ENCODE data around the gene ZNHIT2. TPM values are rescaled to one million over a fixed set of nuclear protein-coding genes. Genes with fewer than 3 reads are reported as not detected.
A peak's percentile ranks its signal among the peaks of the same experiment; 100 is the strongest.

ZNHIT2 gene
- total and polyA plus RNA-seq, 2 of the 8 experiments (the other 6 are each of a cell fraction or from before 2014, with no cell fraction given), result 13.0 to 16.1 TPM

DNA sequence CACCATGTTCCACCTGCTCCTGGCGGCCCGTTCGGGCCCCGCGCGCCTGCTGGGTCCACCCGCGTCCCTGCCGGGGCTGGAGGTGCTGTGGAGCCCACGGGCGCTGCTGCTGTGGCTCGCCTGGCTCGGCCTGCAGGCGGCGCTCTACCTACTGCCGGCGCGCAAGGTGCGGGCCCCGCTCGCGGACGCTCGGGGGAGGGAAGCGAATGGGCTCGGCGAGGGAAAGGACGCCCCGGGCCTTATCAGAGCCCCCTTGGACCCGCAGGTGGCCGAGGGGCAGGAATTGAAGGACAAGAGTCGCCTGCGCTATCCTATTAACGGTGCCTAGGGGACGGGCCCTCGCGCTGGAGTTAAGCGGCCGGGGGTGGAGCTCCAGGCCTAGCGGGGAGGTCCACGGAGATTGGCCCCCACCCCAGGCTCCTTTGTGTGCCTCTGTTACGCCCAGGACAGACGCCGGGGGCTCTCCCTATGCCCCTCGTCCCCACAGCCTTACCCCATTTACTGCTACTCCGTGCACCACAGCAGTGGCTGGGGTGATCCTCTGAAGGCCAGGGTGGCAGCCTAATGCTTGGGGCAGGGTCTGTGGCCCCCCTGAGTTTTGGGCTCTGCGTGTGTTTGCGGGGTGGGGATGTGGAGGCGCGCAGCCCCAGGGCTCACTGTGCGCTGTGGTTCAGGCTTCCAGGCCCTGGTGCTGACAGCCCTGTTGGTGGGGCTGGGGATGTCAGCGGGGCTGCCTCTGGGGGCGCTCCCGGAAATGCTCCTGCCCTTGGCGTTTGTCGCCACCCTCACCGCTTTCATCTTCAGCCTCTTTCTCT, 4.7 kb downstream of the ZNHIT2 start (continued):
- TF ChIP-seq TCF12 (IDR thresholded peaks at IDR 0.05; ENCODE audit: low read depth, low read length) (no peak), NRF1 (IDR thresholded peaks at IDR 0.05; ENCODE audit: low read depth, low read length) (no peak), RNF2 (IDR thresholded peaks at IDR 0.05; ENCODE audit: borderline replicate concordance, low read depth, low read length, missing control alignments, poor library complexity, severe bottlenecking) (no peak), RAD21 (IDR thresholded peaks at IDR 0.05 in 1 of 2, conservative IDR thresholded peaks at IDR 0.05 in 1 of 2; ENCODE audit: low read depth in 2 of 2, low read length in 2 of 2) (peak in 1 of 2 experiments; percentile 18; a peak in 1 of 4 replicates), RFX5 (IDR thresholded peaks at IDR 0.05; ENCODE audit: borderline replicate concordance, low read depth, low read length) (no peak), CREB1 (IDR thresholded peaks at IDR 0.05) (no peak; the same call in none of the 2 replicates), ASH2L (IDR thresholded peaks at IDR 0.05; ENCODE audit: low read length) (no peak), CBX5 (IDR thresholded peaks at IDR 0.05; ENCODE audit: low read depth, low read length) (no peak), GABPA (IDR thresholded peaks at IDR 0.05; ENCODE audit: borderline replicate concordance, insufficient read depth, low read length) (0 out of 2 replicates have a peak, but pooled peaks have one; percentile 46), TBP (IDR thresholded peaks at IDR 0.05; ENCODE audit: low read depth, low read length) (no peak), ZNF274 (IDR thresholded peaks at IDR 0.05; ENCODE audit: borderline replicate concordance, extremely low read depth, low read length) (no peak), JUN (IDR thresholded peaks at IDR 0.05; ENCODE audit: low read depth, low read length) (no peak), RBBP5 (IDR thresholded peaks at IDR 0.05; ENCODE audit: borderline replicate concordance, low read depth, low read length) (no peak), KDM4A (IDR thresholded peaks at IDR 0.05; ENCODE audit: low read depth, low read length, severe bottlenecking) (no peak), SIRT6 (IDR thresholded peaks at IDR 0.05; ENCODE audit: low read length) (no peak), MAFK (IDR thresholded peaks at IDR 0.05; ENCODE audit: low read depth, low read length) (no peak), BCL11A (IDR thresholded peaks at IDR 0.05; ENCODE audit: low read depth in 2 of 2, low read length in 2 of 2) (no peak)
